NCI-H2107 treated with DMSO at 0.1 percent for 48 hours (cell line): ENCODE data around the gene TMCO4.

Experiments
- DNase-seq: peaks from one replicate; lab custom pipeline; 2025; ENCODE audit not compliant: unreplicated experiment; lab: John Stamatoyannopoulos, UW

TMCO4 gene

GRCh38 chr1:19662313-19662712 lies 137.4 kb downstream of the TMCO4 start:
- no peak for DNase-seq

DNA sequence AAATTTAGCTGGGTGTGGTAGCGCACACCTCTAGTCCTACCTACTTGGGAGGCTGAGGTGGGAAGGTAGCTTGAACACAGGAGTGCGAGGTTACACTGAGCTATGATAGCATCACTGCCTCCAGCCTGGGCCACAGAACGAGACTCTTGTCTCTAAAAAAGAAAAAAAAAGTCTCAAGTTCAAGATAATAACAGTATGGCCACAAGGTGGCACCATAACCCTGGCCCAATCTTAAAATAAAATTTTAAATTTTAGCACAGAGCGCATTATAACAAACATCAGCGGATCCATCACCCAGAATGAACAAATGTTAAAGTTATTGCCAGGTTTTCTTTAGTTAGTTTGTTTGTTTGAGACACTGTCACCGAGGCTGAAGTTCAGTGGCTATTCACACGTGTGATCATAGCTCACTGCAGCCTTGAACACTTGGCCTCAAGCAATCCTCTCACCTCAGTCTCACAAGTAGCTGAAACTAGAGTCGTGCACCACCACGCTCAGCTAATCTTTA lies 137.9 kb downstream of the TMCO4 start:
- peak; percentile 21 for DNase-seq

DNA sequence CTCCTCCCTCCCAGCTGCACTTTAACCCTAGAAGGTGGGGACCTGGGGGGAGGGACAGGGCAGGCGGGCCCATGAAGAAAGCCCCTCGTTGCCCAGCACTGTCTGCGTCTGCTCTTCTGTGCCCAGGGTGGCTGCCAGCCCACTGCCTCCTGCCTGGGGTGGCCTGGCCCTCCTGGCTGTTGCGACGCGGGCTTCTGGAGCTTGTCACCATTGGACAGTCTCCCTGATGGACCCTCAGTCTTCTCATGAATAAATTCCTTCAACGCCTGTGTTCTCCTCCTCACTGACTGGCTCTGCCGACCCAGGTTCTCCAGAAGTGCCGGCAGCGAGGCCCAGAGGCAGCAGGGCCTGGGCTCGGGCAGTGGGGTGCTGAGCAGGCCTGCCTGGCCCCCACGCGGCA lies 141.5 kb downstream of the TMCO4 start:
- no peak for DNase-seq

- no peak for DNase-seq
Observed at GRCh38 chr1:19657511-19657910, 142.2 kb downstream of the TMCO4 start.

DNA sequence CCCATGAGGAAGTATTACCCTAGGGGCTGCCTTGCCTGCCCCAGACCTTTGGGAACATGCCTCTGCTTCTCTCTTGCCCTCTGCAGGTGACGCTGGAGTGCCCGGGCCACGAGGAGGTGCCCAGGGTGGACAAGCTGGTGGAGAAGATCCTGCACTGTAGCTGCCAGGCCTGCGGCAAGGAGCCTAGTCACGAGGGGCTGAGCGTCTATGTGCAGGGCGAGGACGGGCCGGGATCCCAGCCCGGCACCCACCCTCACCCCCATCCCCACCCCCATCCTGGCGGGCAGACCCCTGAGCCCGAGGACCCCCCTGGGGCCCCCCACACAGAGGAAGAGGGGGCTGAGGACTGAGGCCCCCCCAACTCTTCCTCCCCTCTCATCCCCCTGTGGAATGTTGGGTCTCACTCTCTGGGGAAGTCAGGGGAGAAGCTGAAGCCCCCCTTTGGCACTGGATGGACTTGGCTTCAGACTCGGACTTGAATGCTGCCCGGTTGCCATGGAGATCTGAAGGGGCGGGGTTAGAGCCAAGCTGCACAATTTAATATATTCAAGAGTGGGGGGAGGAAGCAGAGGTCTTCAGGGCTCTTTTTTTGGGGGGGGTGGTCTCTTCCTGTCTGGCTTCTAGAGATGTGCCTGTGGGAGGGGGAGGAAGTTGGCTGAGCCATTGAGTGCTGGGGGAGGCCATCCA lies 142.8 kb downstream of the TMCO4 start:
- no peak for DNase-seq

GRCh38 chr1:19656134-19656779 lies 143.5 kb downstream of the TMCO4 start:
- no peak for DNase-seq

- DNase-seq: no peak
Observed at GRCh38 chr1:19655718-19656080, 144.0 kb downstream of the TMCO4 start.

- DNase-seq: no peak
Observed at GRCh38 chr1:19654886-19655717, 144.6 kb downstream of the TMCO4 start.

GRCh38 chr1:19654386-19654785 lies 145.3 kb downstream of the TMCO4 start:
- no peak for DNase-seq

DNA sequence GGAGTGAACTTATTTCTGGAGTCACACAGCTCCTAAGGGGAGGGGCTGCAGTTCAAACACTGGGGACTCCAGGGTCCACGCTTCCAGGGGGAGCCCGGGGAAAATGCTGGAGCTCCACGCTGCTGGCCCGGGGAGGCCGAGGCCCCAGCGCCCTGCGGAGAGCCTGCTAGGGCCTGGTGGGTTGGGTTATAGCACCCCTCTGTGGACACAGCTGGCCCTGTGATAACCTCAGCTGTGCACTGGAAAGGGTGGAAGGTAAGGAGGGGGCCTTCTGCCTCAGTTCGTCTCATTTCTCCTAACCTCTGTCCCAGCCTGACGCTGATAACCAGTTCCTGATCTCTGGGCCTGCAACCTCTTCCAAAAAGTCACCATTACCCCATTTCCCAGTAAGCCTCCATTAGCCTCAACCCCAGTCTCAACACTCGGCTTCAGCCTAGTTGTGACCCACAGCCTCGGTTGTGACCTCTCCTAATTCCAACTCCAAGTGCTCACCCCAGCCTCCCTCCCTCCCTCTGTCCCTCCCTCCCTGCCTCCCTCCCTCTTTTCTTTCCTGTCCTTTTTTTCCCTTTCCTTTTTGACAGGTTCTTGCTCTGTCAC lies 148.5 kb downstream of the TMCO4 start:
- no peak for DNase-seq

GRCh38 chr1:19650416-19651140 lies 149.1 kb downstream of the TMCO4 start:
- DNase-seq: no peak

- no peak for DNase-seq
Observed at GRCh38 chr1:19648689-19649088, 151.0 kb downstream of the TMCO4 start.

DNA sequence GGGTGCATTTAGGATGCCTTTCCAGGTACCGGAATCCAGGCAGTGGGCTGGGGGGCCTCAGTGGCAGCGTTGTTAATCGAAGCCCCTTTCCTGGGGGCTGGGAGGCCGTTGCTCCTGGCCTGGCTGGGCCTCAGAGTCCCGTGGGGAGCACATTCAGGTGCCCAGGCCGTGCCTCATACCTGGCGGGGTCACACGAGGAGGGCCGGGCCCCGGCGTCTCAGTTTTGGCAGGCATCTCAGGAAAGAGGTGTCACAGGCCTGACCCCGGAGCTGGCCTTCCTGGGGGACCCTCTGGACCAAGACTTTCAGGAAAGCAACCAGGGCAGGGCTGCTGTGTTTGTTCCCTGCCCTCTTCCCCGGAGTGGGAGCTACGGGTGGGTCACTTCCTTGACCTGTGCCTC lies 151.5 kb downstream of the TMCO4 start:
- no peak for DNase-seq

DNA sequence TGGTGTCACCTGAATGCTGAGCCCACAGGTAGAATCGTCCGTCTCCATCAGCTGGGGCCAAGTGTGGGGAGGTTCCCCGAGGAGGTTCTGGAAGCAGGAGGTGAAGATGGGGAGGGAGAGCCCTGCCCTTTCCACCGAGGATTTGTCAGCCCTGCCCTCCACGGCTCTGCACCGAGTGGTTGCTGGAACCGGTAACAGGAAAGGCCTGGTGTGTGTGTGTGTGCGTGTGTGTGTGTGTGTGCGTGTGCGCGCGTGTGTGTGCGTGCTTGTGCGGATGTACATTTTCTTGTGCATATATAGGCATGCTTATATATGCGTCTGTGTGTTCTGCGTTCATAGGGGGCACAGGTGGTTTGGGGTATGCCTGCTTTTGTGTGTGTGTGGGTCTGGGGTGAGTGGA lies 152.1 kb downstream of the TMCO4 start:
- no peak for DNase-seq

DNA sequence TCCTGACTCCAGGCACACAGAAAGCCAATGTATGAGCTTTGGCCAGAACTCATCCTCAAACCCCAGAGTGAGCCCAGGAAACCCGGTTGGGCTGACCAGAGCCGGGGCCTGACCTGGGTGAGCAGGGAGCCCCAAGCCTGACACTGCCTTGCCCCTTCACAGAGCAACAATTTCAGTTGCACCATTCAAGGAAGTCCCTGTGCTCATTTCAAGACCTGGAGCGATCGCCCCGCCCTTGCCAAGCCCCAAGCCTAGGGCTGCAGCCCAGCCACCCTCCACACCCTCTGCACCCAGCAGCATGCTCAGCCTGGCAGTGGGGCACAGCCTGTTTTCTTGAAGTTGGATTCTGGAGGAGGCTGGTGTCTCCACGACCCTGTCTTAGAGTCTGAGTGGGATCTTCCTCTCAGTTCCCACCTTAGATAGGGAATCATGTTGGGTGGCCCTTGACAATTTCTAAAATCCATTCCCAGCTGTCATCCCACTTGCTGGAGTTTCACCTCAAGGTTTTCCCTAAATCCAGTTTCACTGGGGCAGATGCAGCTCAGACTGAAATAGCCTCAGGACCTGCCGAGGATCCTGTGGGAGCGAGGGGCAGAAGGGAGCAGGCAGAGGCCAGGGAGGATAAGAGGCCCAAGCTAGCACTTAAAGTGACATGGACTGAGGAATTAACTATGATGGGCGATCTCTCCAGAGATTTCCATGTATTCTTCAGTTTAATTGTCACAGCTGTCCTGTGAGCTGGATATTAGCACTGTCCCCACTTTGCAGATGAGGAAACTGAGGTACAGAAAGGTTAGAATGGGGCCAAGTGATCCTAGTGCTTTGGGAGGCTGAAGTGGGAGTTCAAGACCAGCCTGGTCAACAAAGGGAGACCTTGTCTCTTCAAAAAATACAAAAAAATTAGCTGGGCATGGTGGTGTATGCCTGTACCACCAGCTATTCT lies 153.1 kb downstream of the TMCO4 start:
- DNase-seq: no peak

DNA sequence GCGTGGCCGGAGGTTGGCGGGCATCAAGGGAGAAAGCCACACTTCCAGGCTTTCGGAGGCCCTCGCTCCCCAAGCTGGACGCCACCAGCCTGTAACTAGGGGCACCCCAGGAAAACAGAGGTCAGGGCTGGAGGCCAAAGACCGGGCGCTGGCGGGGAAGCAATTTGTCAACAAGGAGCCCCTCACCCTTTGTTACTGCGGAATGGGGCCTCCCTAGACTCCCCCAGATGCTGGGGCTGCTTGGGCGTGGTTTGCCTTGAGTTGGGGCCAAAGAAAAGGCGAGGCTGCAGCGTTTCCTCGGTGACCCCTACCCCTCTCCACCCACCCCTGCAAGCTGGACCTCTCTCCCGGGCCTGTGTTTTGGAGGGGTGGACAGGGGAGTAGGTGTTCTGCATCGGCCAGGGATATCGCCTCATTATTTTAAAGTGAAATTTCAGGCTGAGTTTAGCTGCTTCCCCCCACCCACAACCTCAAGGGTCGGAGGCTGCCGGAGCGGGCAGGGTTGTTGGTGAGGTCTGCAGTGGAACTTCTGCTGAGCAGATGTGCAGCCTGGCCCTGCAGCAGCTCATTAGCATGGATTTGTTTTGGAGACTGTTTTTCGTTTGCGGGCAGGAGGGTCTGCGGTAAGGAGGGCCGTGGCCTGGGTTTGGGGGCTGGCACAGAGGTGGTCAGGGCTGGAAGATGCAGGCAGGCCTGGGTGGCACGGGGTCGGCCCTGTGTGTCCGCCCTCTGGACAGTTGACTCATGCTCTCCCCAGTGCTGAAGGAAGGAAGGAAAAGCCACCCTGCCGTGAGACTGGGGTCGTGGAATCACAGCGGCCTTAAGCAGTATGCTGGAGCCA lies 154.1 kb downstream of the TMCO4 start:
- no peak for DNase-seq

DNA sequence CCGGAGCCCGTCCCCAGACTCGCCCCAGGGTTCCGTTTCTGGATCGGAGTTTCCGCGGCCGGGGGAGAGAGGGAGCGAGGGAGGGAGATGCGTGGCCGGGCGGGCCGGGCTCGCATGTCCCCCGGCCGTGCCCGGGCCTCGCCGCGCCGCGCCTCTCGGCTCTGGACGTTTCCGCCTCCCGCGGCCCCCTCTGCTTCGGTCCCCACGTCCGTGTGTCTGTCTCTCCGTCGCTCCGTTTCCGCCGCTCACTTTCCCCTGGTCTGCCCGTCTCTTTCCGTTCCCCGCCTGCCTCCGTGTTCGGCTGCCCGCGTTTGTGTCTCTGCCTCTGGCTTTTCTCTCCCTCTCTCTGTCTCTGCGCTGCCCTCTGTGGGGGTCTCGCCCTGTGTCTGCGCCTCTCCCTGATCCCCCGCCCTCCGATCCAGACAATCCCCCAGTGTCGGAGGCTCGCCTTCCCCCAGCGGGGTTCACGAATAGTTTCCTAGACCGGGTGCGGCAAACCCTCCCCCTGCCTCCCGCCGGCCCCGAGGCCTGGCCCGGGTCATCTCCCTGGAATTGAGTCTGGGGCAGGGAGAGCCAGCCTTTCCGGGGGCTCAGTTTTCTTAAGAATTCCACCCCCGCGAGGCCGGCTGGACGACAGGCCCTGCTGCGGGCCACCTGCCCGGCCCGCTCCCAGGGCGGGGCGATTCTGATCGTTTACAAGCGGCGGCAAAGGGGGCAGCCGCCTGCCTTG lies 154.9 kb downstream of the TMCO4 start:
- DNase-seq: no peak

DNA sequence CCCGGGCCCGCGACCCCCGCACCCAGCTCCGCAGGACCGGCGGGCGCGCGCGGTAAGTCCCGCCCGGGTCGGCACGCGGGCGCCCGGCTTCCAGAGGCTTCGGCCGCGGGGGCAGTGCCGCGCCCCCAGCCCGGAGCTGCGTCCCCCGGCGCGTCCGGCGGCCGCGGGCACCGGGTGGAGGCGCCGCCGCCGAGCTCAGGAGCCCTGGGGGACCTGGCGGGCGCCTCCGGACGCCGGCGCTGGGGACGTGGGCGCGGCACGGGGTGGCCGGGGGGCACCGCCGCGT lies 155.4 kb downstream of the TMCO4 start:
- no peak for DNase-seq
